Measurements from ENCODE around the gene NKG7. TPM values are rescaled to one million over a fixed set of nuclear protein-coding genes. Genes with fewer than 3 reads are reported as not detected.

The NKG7 gene
- total RNA-seq, 1 experiment from 2014 or later: not detected

- Histone ChIP-seq H3K9ac (ENCODE audit: low read length) (no peak overlapping the region), H3K27me3 (ENCODE audit: low read length) (no peaks in the 10 kb centered on the region), H3F3A (ENCODE audit: low read length, unreplicated experiment) (no peaks in the 10 kb centered on the region), H3K9me2 (replicated peaks; ENCODE audit: low read length) (no peaks in the 10 kb centered on the region), H3K9me3 (ENCODE audit: low read length) (no peaks in the 10 kb centered on the region), H3K36me3 (ENCODE audit: low read depth, low read length) (no peaks in the 10 kb centered on the region), H3K79me2 (ENCODE audit: low read length) (no peaks in the 10 kb centered on the region), H3K4me1 (ENCODE audit: insufficient read depth, low read length) (peaks cover 3% of the 10 kb centered on the region; the same call in 1 of the 2 replicates), H2AFZ (ENCODE audit: low read length) (no peak overlapping the region), H4K20me1 (ENCODE audit: low read length) (no peaks in the 10 kb centered on the region), H3K4me3 (ENCODE audit: low read length) (no peak overlapping the region), H3K27ac (ENCODE audit: low read length) (no peak overlapping the region), H3K4me2 (ENCODE audit: low read length) (no peak overlapping the region)
- ChIA-PET CTCF (no interaction called here), POLR2A (ENCODE audit: unreplicated experiment) (no interaction called here)
- BruUV-seq (replicated peaks): no TSS peak
- ATAC-seq: no peak
- intact Hi-C loops (cut with micrococcal nuclease): no loop called here
- no peak for TF ChIP-seq EZH2phosphoT487 (IDR thresholded peaks at IDR 0.05; ENCODE audit: borderline replicate concordance, low read length)
- no peak for TF ChIP-seq CTCF (conservative IDR thresholded peaks at IDR 0.05; ENCODE audit: low read depth, low read length)
- TF ChIP-seq EZH2 (IDR thresholded peaks at IDR 0.05; ENCODE audit: low read length, unreplicated experiment): no peak
- no peak for DNase-seq
Observed at GRCh38 chr19:51377422-51377821, 5.0 kb upstream of the NKG7 start.

GRCh38 chr19:51375504-51376221 is 3.2 kb upstream of the NKG7 start:
- ChIA-PET CTCF (no interaction called here), POLR2A (ENCODE audit: unreplicated experiment) (no interaction called here)
- ATAC-seq: no peak

More at GRCh38 chr19:51375504-51376221, 3.2 kb upstream of the NKG7 start:
- Histone ChIP-seq H3K4me1 (ENCODE audit: insufficient read depth, low read length) (peaks cover under 1% of the 10 kb centered on the region; the same call in 1 of the 2 replicates), H3F3A (ENCODE audit: low read length, unreplicated experiment) (no peaks in the 10 kb centered on the region), H4K20me1 (ENCODE audit: low read length) (no peaks in the 10 kb centered on the region), H3K9me3 (ENCODE audit: low read length) (no peaks in the 10 kb centered on the region), H3K79me2 (ENCODE audit: low read length) (no peaks in the 10 kb centered on the region), H3K4me3 (ENCODE audit: low read length) (no peak overlapping the region), H3K36me3 (ENCODE audit: low read depth, low read length) (no peaks in the 10 kb centered on the region), H3K9ac (ENCODE audit: low read length) (no peak overlapping the region), H3K27me3 (ENCODE audit: low read length) (no peaks in the 10 kb centered on the region), H3K4me2 (ENCODE audit: low read length) (no peak overlapping the region), H3K27ac (ENCODE audit: low read length) (no peak overlapping the region), H2AFZ (ENCODE audit: low read length) (no peak overlapping the region), H3K9me2 (replicated peaks; ENCODE audit: low read length) (no peaks in the 10 kb centered on the region)
- DNase-seq: no peak
- no TSS peak for BruUV-seq (replicated peaks)
- intact Hi-C loops (cut with micrococcal nuclease): no loop called here
- TF ChIP-seq EZH2 (IDR thresholded peaks at IDR 0.05; ENCODE audit: low read length, unreplicated experiment) (no peak), EZH2phosphoT487 (IDR thresholded peaks at IDR 0.05; ENCODE audit: borderline replicate concordance, low read length) (no peak), CTCF (conservative IDR thresholded peaks at IDR 0.05; ENCODE audit: low read depth, low read length) (no peak)

Measured in PC-3 (cell line).